Limb (tissue), 2 donors: ENCODE data around the gene MPV17L2.
A peak's percentile ranks its signal among the peaks of the same experiment; 100 is the strongest.
"Not testable (repeated sequence)": the region's sequence is repeated elsewhere in the genome, so short reads cannot be mapped to it uniquely, and the experiment has no call there.

Source experiments
- DNase-seq, 2 donors: peaks; one replicate each; pipeline ENCODE4 v3.0.0-alpha.2; 2016; ENCODE audit errors: extremely low spot score in 2 of 2

The MPV17L2 gene

DNA sequence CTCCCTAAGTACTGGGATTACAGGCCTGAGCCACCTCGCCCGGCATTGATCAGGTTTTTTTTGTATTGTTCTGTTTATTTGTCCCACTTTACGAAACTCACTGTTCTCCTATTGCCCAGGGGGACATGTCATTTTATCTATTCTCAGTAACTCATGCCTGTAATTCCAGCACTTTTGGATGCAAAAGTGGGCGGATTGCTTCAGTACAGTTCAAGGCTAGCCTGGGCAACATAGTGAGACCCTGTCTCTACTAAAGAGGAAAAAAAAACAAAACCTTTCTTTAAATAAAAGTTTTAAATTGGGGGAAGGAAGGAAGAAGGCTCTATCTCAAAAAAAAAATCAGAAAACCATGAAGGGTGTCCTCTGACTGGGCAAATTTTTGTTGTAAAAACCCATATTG lies 2.7 kb upstream of the MPV17L2 start:
- DNase-seq: no peak

DNA sequence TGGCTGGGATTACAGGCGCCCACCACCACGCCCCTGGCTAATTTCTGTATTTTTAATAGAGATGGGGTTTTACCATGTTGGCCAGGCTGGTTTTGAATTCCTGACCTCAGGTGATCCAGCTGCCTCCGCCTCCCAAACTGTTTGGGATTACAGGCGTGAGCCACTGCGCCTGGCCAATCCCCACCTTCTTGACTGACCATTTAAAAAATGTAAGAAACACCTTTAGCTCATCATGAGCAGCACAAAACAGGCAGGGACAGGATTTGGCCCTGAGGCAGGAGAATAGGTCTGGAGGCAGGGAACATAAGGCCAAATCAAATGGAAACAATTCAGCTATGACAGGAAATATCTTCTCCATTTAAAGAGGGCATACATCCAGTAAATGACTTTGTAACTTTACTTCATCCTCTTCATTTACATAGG lies 1.4 kb upstream of the MPV17L2 start:
- DNase-seq: no peak

DNA sequence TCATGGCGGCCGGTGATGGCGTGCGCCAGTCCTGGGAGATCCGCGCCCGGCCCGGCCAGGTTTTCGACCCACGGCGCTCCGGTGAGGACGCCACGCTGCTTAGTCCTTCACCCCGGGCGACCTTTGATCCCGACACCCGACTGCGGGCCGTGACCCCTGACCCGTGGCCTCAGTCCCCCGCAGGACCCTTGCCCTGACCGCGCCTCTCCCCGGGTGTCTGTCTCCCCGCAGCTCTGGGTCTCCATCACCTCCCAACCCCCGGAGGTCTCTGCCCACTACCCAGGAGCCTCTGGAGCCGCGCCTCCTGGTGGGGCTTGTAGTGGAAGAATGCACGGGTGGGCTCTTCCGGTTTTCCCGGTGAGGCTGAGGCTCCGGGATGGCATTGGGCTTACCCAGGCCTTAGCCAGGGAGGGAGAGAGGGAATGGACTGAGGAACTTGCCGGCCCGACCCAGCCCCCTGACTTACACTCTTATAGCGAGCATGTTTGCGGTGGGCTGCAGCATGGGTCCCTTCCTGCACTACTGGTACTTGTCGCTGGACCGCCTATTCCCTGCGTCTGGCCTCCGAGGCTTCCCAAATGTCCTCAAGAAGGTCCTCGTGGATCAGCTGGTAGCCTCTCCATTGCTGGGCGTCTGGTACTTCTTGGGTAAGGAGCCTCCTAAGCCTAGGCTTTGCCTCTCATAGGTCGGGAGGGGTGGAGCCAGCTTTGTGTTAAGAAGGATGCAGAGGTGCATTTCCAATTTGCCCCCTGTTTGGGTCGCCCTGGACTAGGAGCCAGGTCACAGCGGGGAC lies 566 bp downstream of the MPV17L2 start:
- DNase-seq: no peak

DNA sequence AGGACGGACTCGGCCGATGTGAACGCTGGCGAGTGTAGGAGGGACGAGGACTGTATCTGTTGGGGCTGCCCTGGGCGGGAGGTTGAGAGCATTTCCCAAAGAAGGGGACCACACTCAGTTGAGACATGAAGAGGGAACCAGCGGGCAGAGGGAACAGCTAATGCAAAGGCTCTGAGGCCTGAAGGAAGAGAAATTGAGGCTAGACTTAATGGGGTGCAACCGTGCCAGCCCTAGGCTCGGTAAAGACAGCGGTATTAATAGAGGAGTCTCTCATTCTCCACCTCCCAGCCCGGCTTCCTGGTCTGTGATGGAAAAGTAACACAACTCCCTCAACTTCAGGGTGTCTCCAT lies 1.1 kb downstream of the MPV17L2 start:
- no peak for DNase-seq

DNA sequence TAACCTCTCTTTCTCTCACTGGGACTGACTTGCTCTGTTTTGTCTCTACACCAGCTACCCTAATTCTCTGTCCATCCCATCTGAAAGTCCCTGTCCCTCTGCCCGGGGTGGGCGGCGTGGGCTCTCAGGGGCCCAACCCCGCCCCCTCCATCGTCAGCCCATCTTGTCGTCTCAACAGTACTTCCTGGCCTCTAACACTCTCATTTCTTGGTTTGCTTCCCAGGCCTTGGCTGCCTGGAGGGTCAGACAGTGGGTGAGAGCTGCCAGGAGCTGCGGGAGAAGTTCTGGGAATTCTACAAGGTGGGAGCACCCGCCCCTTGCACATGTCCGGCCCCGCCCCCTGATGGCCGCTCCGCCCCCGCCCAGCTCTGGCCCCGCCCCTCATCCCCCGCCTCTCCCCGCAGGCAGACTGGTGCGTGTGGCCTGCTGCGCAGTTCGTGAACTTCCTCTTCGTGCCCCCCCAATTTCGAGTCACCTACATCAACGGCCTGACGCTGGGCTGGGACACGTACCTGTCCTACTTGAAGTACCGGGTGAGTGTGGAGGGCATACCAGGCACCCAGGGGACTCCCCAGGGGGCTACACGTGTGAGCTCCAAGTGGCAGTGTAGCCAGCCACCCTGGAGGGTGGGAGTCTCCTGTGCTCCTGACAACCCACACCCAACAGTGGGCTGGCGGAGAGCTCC lies 1.7 kb downstream of the MPV17L2 start:
- peak in 1 of 2 donors; percentile 64 for DNase-seq

DNA sequence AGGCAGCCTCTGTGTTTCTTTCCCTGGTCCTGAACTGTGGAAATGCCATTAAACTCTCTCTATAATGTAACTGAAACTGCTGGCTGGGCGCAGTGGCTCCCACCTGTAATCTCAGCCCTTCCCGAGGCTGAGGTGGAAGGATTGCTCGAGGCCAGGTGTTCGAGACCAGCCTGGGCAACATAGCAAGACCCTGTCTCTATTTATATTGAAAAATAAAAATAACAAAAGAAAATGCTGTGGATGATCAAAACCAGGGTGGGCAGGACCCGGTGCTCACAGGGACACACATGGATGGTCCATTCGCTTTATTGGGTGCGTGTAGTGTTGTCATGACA lies 3.5 kb downstream of the MPV17L2 start:
- DNase-seq: no peak

DNA sequence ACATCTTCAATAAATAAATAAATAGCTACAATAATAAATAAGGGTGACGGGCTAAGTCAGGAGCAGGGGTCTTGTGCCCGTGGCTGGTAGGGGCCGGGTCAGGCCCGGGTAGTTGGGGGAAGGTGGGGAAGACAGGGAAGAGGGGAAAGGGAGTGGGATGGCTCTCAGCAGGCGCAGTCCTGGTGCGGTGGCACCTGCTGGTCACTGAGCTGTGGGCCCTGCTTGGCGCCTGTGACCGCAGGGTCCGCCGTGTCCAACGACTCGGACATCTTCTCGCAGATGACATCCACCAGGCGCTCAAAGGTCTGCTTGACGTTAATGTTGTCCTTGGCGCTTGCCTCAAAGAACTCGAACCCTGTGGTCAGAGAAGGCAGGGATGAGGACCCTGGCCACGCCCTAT lies 4.3 kb downstream of the MPV17L2 start:
- DNase-seq: no peak

DNA sequence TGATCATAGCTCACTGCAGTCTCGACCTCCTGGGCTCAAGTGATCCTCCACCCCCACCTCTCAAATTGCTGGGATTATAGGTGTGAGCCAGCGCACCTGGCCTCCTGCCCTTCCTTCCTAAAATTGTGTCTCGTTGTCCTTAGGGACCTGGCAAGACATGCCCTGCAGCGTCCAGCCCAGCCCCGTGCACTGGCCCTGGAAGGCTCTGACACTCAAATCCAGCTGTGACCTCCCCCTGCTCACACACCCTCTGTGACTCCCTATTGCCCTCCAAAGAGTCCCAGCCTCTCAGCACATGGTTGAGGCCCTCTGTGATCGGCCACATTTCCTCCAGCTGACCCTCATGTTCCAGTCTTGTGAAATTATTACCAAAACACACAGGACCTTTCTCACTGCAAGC lies 4.9 kb downstream of the MPV17L2 start:
- no peak for DNase-seq

DNA sequence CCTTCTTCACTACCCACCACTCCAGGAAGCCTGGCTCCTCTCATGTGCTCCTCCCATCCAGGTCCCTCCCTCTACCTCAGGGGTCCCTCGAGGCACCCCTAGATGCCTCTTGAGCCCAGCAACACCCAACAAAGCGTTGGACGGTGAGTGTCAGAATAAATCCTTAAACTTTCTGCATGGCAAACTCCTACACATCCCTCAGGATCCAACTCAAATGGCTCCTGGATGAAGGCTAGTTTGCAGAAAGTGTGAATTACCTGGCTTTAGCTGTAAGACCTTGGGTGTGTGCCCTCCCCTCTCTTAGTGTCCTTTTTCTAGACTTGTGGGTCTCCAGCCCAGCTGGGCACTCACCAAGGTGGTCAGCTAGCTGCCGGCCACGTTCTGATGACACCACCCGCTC lies 5.4 kb downstream of the MPV17L2 start:
- no peak for DNase-seq

DNA sequence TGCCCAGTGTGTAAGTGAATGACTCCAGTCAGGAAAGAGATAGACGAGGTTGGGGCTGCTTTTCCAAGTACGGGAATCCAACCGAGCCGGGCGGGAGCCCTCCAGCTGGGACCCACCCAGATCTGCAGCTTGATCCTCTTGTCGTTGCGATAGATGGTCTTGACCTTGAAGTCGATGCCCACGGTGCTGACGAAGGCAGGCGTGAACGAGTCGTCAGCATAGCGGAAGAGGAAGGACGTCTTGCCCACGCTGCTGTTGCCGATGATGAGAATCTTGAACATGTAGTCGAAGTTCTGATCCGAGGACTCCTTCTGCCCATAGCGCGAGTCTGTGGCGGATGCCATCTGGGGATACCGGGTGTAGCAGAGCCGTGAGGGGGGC lies 9.4 kb downstream of the MPV17L2 start:
- no peak for DNase-seq

DNA sequence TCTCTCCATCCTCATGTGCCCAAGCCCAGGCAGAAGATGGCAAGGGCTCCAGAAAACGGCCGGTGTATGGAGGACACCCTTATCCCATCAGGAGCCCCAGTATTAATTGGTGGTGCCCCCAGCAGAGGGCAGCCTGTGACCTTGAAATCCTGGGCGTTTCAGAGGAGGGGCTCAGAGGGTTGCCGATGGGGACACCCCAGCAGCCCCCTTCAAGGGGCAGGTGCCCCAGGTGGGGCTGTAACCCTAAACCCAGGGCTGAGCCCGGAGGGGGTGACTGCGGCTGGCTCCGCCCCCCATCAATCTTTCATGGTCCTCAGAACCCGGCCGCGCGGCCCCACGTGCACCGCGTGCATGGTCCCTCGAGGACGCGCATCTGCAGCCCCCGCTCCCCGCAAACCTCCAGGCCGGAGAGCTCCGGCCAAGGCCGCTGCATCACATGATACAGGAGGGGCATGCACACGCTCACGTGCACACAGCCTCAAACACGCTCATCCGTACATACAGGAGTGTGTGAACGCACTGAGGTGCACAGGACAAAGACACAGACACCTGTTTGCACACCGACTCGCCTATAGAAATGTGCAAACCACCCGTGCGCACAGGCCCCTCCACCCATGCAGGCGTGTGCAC lies 9.9 kb downstream of the MPV17L2 start:
- DNase-seq: peak in 1 of 2 donors; percentile 57

DNA sequence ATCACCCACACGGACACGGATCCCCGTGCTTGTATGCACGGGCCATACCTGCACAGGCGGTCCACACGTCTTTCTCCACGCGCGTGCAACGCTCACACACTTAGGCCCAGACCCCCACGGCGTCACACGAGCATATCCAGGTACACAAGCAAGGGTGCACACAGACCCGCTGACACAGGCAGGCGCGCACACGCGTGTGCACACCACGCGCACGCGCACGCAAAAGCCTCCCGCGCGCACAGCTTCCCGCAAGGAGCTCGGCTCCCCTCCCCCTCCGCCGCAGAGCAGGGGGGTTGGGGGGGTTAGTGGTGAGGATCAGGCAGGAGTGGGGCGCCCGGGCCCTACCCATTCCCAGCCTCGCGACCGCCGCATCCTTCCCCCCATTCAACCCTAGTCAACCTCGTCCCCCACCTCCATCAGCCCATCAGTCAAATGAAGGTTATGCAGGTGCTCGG lies 10.4 kb downstream of the MPV17L2 start:
- peak in 1 of 2 donors; percentile 82 for DNase-seq

DNA sequence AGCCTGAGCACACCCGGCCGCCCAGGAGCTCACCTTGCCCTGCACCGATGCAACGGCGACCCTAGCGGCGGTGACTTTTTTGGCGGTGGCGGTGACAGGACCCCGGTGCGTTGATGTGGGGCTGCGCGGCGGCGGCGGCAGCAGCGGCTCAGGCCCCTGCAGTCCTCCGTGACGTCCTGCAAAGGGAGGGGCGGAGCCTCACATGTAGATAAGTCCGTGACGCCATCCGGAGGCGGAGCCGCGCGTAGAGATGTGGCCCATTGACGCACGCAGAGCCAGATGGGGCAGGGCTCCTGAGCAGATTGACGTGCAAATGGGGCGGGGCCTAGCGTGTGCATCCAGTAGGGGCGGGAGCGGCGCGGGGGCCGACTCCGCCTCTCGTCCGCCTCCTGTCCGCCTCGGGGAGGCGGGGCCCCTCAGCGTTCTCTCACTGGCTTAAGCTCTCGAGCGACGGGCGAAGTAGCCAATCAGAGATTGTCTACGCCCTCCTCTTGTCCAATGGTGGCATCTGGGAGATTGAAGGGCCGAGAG lies 10.9 kb downstream of the MPV17L2 start, which contains the start of gene RAB3A:
RAB3A (minus strand) TSS at position 180 of the 531 bp plus-strand sequence. CDS start 1,302 bp downstream, outside the sequence.
- peak; percentile 100 for DNase-seq

DNA sequence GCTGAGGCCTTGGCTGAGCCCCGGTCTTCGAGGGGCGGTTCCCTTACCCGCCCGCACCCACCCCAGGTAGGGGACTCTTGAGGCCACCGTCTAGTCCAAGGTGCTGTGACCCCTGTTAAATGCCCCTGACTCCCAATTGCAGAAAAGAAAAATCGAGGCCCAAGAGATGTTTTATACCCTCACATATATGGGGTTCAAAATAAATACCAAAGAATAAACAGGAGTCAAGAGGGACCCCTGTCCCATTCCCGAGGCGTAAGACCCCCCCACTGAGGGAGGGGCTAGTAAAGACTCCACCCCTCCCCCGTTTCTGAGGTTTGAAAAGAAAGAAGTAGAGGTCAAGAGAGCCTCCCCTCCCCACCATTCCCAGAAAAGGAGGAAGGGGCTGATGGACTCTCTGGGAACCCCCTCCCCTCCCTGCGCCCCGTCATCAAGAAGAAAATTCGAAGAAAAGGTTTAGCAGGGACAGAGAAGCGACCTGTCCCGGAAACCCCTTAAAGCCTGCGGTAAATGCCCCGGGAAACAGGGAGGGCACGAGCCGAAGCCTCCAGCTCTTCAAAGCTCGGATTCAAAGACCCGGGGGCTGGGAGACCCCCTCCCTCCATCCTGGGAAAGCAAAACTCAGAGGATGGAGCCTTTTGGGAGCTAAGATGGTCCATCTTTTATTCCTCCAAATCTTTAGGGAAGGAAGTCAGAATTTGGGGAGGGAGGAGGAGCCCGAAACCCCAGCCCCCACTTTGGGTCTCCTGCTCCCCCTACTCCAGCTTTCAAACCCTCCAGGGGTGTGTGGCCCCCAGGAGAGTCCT lies 11.6 kb downstream of the MPV17L2 start:
- peak; percentile 56 to 87 for DNase-seq

DNA sequence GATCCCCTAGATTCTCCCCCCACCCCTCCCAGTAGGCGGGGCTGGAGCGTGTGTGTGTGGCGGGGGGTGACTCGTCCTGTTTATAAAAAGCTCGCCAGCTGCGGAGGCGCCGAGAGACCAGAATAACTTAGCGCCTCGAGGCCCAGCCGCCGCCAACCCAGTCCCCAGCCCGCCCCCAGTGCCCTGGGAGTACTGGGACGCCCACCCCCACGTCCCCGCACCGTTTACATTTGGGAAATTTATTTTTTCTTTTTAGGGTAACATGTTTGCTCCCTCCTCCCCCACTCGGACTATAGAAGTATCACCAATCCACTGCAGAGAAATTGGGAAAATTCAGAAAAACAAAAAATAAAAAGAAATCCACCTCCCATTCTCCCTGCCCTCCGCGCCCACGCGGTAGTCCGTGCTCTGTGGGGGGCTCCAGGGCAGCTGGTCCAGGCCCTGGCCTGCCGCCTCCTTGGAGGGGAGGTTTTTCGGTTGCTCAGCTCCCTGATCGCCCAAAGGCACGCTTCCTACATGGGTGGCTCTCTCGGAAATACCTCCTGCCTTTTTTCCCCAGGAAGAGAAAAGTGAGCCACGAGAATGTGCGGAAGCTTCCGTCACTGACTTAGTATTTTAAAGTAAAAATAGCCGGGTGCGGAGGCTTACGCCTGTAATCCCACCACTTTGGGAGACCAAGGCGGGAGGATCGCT lies 12.3 kb downstream of the MPV17L2 start:
- peak; percentile 56 to 85 for DNase-seq

DNA sequence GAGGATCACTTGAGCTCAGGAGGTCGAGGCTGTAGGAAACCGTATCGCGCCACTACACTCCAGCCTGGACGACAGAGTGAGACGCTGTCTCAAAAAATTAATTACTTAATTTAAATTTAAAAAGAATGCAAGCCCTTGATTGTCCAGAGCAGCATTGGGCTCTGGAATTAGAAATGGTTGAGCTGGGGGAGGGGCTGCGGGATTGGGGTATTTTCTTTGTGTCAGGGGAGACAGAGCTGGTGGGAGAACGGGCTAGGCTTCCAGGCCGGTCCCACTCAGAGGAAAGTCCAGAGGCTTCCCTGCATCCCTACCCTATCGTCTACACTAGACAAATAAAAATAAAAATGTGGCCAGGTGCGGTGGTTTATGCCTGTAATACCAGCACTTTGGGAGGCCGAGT lies 13.0 kb downstream of the MPV17L2 start:
- no peak for DNase-seq

DNA sequence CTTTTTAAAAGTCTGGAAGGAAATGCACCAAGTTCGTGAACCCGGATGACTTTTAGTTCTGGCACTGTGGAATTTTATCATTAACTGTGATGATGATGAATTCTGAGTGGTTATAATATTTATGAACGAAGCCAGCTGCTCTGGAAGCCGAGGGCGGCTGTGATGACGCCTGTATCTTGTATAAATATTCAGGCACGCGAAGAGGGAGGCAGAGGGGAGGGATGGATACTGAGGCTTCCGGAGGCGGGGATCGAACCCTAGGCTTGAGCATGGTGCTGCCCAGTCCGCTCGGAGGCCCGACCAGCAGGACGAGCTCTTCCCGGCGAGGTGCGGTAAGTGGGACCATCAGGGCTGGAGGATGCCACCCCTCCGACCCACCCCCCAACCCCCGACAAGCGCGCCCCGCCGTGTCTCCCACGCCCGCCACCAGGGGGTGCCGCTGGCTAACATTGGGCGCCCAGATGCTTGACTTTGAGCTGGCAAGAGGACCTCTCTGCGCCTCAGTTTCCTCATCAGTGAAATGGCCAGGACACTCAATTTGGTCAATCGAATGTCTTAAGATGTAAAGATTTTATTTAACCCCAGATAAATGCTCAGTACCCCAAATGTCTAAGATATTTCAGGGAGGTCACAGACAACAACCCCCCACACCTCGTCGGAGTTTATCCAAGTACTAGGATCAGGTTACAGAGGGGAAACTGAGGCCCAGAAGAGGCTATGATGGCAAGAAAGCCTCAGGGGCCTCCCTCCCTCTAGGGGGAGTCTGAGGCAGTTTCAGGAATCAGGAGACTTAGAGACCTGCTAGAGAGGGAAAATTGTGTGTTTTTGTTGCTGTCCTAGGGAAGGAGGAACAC lies 15.3 kb downstream of the MPV17L2 start:
- DNase-seq: no peak

DNA sequence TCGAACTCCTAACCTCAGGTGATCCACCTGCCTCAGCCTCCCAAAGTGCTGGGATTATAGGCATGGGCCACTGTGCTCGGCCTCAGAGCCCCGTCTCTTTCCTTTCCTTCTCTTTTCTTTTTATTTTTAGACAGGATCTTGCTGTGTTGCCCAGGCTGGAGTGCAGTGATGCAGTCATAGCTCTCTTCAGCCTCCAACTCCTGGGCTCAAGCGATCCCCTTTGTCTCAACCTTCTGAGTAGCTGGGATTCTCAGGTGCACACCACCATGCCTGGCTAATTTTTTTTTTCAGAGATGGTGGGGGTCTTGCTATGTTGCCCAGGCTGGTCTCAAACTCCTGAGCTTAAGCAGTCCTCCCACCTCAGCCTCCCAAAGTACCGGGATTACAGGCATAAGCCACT lies 16.9 kb downstream of the MPV17L2 start:
- DNase-seq: not testable (repeated sequence)

DNA sequence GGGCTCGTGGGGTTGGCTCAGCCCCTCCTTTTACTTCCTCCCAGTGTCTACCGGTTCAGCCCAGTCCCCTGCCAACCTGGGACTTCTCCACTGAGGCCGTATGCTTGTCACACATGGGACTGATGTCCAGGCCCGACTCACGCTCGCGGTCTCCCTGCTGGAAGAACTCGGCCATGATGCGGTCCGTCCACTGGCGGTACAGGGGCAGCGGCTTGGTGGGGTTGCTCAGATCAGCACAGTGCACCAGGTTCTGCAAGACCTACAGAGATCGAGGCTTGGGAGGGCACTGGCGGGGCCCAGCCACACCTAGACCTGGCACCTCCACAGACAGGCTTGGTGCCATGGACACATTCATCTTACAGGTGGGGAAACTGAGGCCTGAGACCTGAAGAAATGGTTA lies 18.7 kb downstream of the MPV17L2 start:
- DNase-seq: peak in 1 of 2 donors; percentile 11
